AG04449 (cell line): ENCODE data around the gene LRRC4B.

Experiments used
- CTCF ChIA-PET: fragments of 350-600 bp; formaldehyde crosslinking; extraction: SDS; loops from one replicate; lab custom pipeline; 2021; ENCODE audit warnings: antibody characterized with exemption; lab: Yijun Ruan, JAX
- POLR2A ChIA-PET: fragments of 400-600, 350-600 bp; formaldehyde crosslinking; extraction: SDS; loops from one replicate; lab custom pipeline; 2020; ENCODE audit warnings: antibody characterized with exemption, inconsistent platforms; lab: Yijun Ruan, JAX
- DNase-seq: peaks from one replicate; pipeline ENCODE4 v3.0.0-alpha.2; 2010; ENCODE audit warnings: low read depth, low spot score
- H3K4me3 ChIP-seq: 2 replicates; pipeline ENCODE4 v1.5.1; 2011; ENCODE audit warnings: low read depth, mild to moderate bottlenecking, control low read depth, low read length
- CTCF ChIP-seq: IDR thresholded peaks from one replicate; pipeline ENCODE4 v1.5.1; 2011; ENCODE audit warnings: mild to moderate bottlenecking, moderate library complexity, low read length, control low read depth, inconsistent platforms; ENCODE audit not compliant: insufficient read depth; ENCODE audit errors: missing control alignments

LRRC4B gene

GRCh38 chr19:50517704-50518075, 50.5 kb downstream of the LRRC4B start:
- CTCF ChIA-PET: no interaction called here
- POLR2A ChIA-PET: no interaction called here
- TF ChIP-seq CTCF: no peak
- no peak for DNase-seq
- H3K4me3 ChIP-seq: no peak overlapping the region

GRCh38 chr19:50516964-50517703, 51.1 kb downstream of the LRRC4B start:
- TF ChIP-seq CTCF: no peak
- DNase-seq: no peak
- ChIA-PET CTCF (no interaction called here), POLR2A (no interaction called here)
- no peak overlapping the region for H3K4me3 ChIP-seq

GRCh38 chr19:50516456-50516855, 51.8 kb downstream of the LRRC4B start:
- ChIA-PET CTCF (interaction anchor here (1.1 kb wide), 1 partner anchor 22 kb away, joined by 3 read pairs; no protein-coding TSS in a partner anchor), POLR2A (no interaction called here)
- H3K4me3 ChIP-seq: no peak overlapping the region
- no peak for DNase-seq
- no peak for TF ChIP-seq CTCF

- TF ChIP-seq CTCF: no peak
- CTCF ChIA-PET: no interaction called here
- no peak for DNase-seq
- H3K4me3 ChIP-seq: no peak overlapping the region
- POLR2A ChIA-PET: no interaction called here
Observed at GRCh38 chr19:50515168-50515561, 53.1 kb downstream of the LRRC4B start.

GRCh38 chr19:50514346-50515167, 53.7 kb downstream of the LRRC4B start:
- POLR2A ChIA-PET: no interaction called here

More at GRCh38 chr19:50514346-50515167, 53.7 kb downstream of the LRRC4B start:
- no peak overlapping the region for H3K4me3 ChIP-seq
- CTCF ChIA-PET: no interaction called here
- TF ChIP-seq CTCF: no peak
- DNase-seq: no peak
